ENCODE measurements around the gene TXNDC17.

Gene TXNDC17

GRCh38 chr17:6636105-6636504 is 4.8 kb upstream of the TXNDC17 start:
- no peak for DNase-seq (ENCODE audit: low read depth)
- H3K4me3 ChIP-seq (ENCODE audit: low read length): no peak overlapping the region
- no peak for TF ChIP-seq CTCF (conservative IDR thresholded peaks at IDR 0.05; ENCODE audit: low read length)

- no peak for DNase-seq (ENCODE audit: low read depth)
- H3K4me3 ChIP-seq (ENCODE audit: low read length): no peak overlapping the region
Measured at GRCh38 chr17:6636616-6637457, 4.0 kb upstream of the TXNDC17 start.

GRCh38 chr17:6637458-6637840 is 3.4 kb upstream of the TXNDC17 start:
- DNase-seq (ENCODE audit: low read depth): no peak
- no peak overlapping the region for H3K4me3 ChIP-seq (ENCODE audit: low read length)
- TF ChIP-seq CTCF (conservative IDR thresholded peaks at IDR 0.05; ENCODE audit: low read length): no peak

More at GRCh38 chr17:6636616-6637457, 4.0 kb upstream of the TXNDC17 start:
- TF ChIP-seq CTCF (conservative IDR thresholded peaks at IDR 0.05; ENCODE audit: low read length): no peak

- TF ChIP-seq CTCF (conservative IDR thresholded peaks at IDR 0.05; ENCODE audit: low read length): no peak
- no peak for DNase-seq (ENCODE audit: low read depth)
- no peak overlapping the region; the same call in 1 of the 2 replicates for H3K4me3 ChIP-seq (ENCODE audit: low read length)
Measured at GRCh38 chr17:6638046-6638908, 2.6 kb upstream of the TXNDC17 start.

- no peak for DNase-seq (ENCODE audit: low read depth)
- no peak for TF ChIP-seq CTCF (conservative IDR thresholded peaks at IDR 0.05; ENCODE audit: low read length)
- H3K4me3 ChIP-seq (ENCODE audit: low read length): peak overlapping the region; percentile 97
Measured at GRCh38 chr17:6639014-6639585, 1.8 kb upstream of the TXNDC17 start.

- H3K4me3 ChIP-seq (ENCODE audit: low read length): peak overlapping the region; percentile 97
- DNase-seq (ENCODE audit: low read depth): peak; percentile 48
- TF ChIP-seq CTCF (conservative IDR thresholded peaks at IDR 0.05; ENCODE audit: low read length): no peak
Measured at GRCh38 chr17:6639586-6640535, 999 bp upstream of the TXNDC17 start.

Data from AG10803 (cell line).